CD14-positive monocyte (primary cell): ENCODE results near the gene MAP2K1. TPM values are rescaled to one million over a fixed set of nuclear protein-coding genes. Genes with fewer than 3 reads are reported as not detected.

ENCODE experiments used
- DNase-seq, 3 donors: peaks; one replicate each; pipeline ENCODE4 v3.0.0-alpha.2; 2011 to 2022
- H2AFZ ChIP-seq: 2 replicates; pipeline ENCODE4 v1.6.0; 2012; ENCODE audit warnings: mild to moderate bottlenecking, low read depth, low read length, inconsistent platforms; ENCODE audit not compliant: insufficient read depth, poor library complexity, severe bottlenecking
- H3K27ac ChIP-seq, 2 donors: 1 replicate in 1 of 2; 2 replicates in 1 of 2; pipeline ENCODE4 v1.5.1; 2012 to 2013; ENCODE audit warnings: low read length in 2 of 2, control low read depth in 1 of 2, inconsistent platforms in 1 of 2, low read depth in 1 of 2, mild to moderate bottlenecking in 1 of 2
- H3K27me3 ChIP-seq, 2 donors: one replicate each; pipeline versions ENCODE4 v1.6.0 to v1.6.1; 2011 to 2013; ENCODE audit warnings: low read length in 2 of 2; ENCODE audit not compliant: control insufficient read depth in 2 of 2, insufficient read depth in 2 of 2
- H3K36me3 ChIP-seq, 2 donors: replicated peaks in 1 of 2; 1 replicate in 1 of 2; 2 replicates in 1 of 2; pipeline versions ENCODE4 v1.5.1 to v1.6.1; 2012 to 2013; ENCODE audit warnings: low read length in 2 of 2, control low read depth in 1 of 2, inconsistent platforms in 1 of 2, mild to moderate bottlenecking in 1 of 2; ENCODE audit not compliant: insufficient read depth in 2 of 2, control insufficient read depth in 1 of 2
- H3K4me1 ChIP-seq, 2 donors: 1 replicate in 1 of 2; 2 replicates in 1 of 2; pipeline versions ENCODE4 v1.5.1 to v1.6.1; 2012 to 2013; ENCODE audit warnings: low read length in 2 of 2, control low read depth in 1 of 2, inconsistent platforms in 1 of 2, mild to moderate bottlenecking in 1 of 2, moderate library complexity in 1 of 2; ENCODE audit not compliant: insufficient read depth in 2 of 2, control insufficient read depth in 1 of 2
- H3K4me2 ChIP-seq: replicated peaks from 2 replicates; pipeline ENCODE3; 2012; ENCODE audit warnings: low read length, moderate library complexity, mild to moderate bottlenecking; ENCODE audit not compliant: poor library complexity, severe bottlenecking; ENCODE audit errors: extremely low read depth
- H3K4me3 ChIP-seq, 3 experiments: fragments of 200-600 bp in 1 of 3; sonication (generic) in 1 of 3; replicated peaks in 1 of 3; 1 replicate in 2 of 3; 2 replicates in 1 of 3; pipeline ENCODE4 v1.5.1; 2011 to 2013; ENCODE audit warnings: low read length in 3 of 3, mild to moderate bottlenecking in 3 of 3, control low read depth in 2 of 3, low read depth in 2 of 3, inconsistent platforms in 1 of 3, moderate library complexity in 1 of 3
- H3K79me2 ChIP-seq: 2 replicates; pipeline ENCODE4 v1.6.0; 2012; ENCODE audit warnings: mild to moderate bottlenecking, control low read depth, inconsistent platforms, low read length, moderate library complexity; ENCODE audit not compliant: insufficient read depth
- H3K9ac ChIP-seq: 2 replicates; pipeline ENCODE4 v1.6.0; 2017; ENCODE audit warnings: low read length, mild to moderate bottlenecking; ENCODE audit not compliant: insufficient read depth, poor library complexity, severe bottlenecking
- H3K9me3 ChIP-seq, 2 donors: replicated peaks in 1 of 2; 1 replicate in 1 of 2; 2 replicates in 1 of 2; pipeline versions ENCODE4 v1.5.1 to v1.6.1; 2012 to 2013; ENCODE audit warnings: low read length in 2 of 2, control low read depth in 1 of 2; ENCODE audit not compliant: control insufficient read depth in 1 of 2, insufficient read depth in 1 of 2
- H4K20me1 ChIP-seq: 2 replicates; pipeline ENCODE4 v1.6.0; 2012; ENCODE audit warnings: mild to moderate bottlenecking, low read length, control low read depth, moderate library complexity; ENCODE audit not compliant: insufficient read depth
- H3K27ac Mint-ChIP-seq, 7 donors: one replicate each; pipeline ENCODE4 v1.8.0; 2020; ENCODE audit warnings: mild to moderate bottlenecking in 7 of 7, mixed read lengths in 7 of 7, moderate library complexity in 6 of 7, inconsistent platforms in 2 of 7
- H3K27me3 Mint-ChIP-seq, 3 donors: one replicate each; pipeline ENCODE4 v1.8.0; 2021 to 2022; ENCODE audit warnings: low read depth in 3 of 3, mild to moderate bottlenecking in 3 of 3, mixed read lengths in 3 of 3, moderate library complexity in 3 of 3, inconsistent platforms in 1 of 3
- H3K36me3 Mint-ChIP-seq, 2 donors: one replicate each; pipeline ENCODE4 v1.8.0; 2020; ENCODE audit warnings: mixed read lengths in 2 of 2, inconsistent platforms in 1 of 2, mild to moderate bottlenecking in 1 of 2
- H3K4me1 Mint-ChIP-seq: one replicate; pipeline ENCODE4 v1.8.0; 2020; ENCODE audit warnings: mild to moderate bottlenecking, mixed read lengths
- H3K4me3 Mint-ChIP-seq, 2 donors: one replicate each; pipeline ENCODE4 v1.8.0; 2020; ENCODE audit warnings: mild to moderate bottlenecking in 2 of 2, mixed read lengths in 2 of 2, moderate library complexity in 1 of 2
- H3K9me3 Mint-ChIP-seq, 7 donors: one replicate each; pipeline ENCODE4 v1.8.0; 2020 to 2022; ENCODE audit warnings: mixed read lengths in 7 of 7, mild to moderate bottlenecking in 6 of 7, moderate library complexity in 6 of 7, inconsistent platforms in 2 of 7
- WGBS: methylation state at CpG from one replicate; pipeline ENCODE4 v1.1.5; 2013; ENCODE audit warnings: missing lambda C conversion rate; ENCODE audit not compliant: insufficient coverage; 5-methylcytosine and 5-hydroxymethylcytosine counted together
- intact Hi-C, 2 donors: fragments of 100-400 bp; cut with micrococcal nuclease; formaldehyde crosslinking; loops; one replicate each; pipeline versions ENCODE4 v1.15.0 to v1.15.1; 2023
- polyA plus RNA-seq, 3 donors: library from polyadenylated mRNA; depleted of rRNA in 1 of 3; unstranded in 2 of 3; stranded (reverse) in 1 of 3; fragments of 300-500 nt in 2 of 3; fragments of >200 nt in 1 of 3; fragmentation: Illumina TruSeq in 2 of 3; gene quantifications; 1 replicate in 2 of 3; 2 replicates in 1 of 3; pipeline ENCODE4 v1.2.3, GENCODE V29; 2012 to 2021
- small RNA-seq: library from RNA; depleted of rRNA; stranded (forward); fragments of <200 nt; gene quantifications from one replicate; pipeline ENCODE3, GENCODE V24; 2012; ENCODE audit warnings: low read depth; ENCODE audit not compliant: insufficient read length
- TF ChIP-seq, protein P1 (sequence below): fragments of 200-600 bp; IDR thresholded peaks from one replicate; pipeline ENCODE4 v1.8.0; 2022; ENCODE audit warnings: antibody characterized with exemption, mild to moderate bottlenecking

Gene MAP2K1
- polyA plus RNA-seq, 3 donors = 41.3 to 71.1 (median 64.5) TPM

DNA sequence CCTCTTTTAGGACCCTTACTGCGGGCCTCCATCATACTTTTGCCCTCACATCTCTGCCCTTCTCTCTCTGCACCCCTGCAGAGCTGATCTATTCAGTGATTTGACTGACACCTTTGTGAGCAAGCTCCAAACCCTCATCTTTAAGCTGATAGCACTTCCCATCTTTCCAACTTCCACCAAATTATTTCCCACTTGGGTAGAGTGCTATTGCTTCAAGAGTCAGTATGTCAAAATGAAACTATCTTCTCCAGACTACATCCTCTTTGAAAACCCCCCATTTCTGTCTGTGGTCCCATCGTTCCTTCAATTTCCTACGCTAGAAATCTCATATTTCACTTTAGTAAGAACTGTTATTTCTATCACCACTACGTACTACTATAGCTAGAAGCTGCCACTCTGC, 138.1 kb downstream of the MAP2K1 start:
- intact Hi-C loops = no loop called here
- H3K4me3 ChIP-seq = no peak overlapping the region
- no peaks in the 10 kb centered on the region for H3K9me3 ChIP-seq
- DNase-seq = peak in 1 of 3 donors; percentile 6
- 40% methylated on average over 1 of the region's 4 CpGs for WGBS
- peaks cover 4% of the 10 kb centered on the region for H3K4me1 Mint-ChIP-seq
- H4K20me1 ChIP-seq = no peaks in the 10 kb centered on the region
- peaks cover 0 to 2% (median 0%) of the 10 kb centered on the region in 3 donors for H3K27me3 Mint-ChIP-seq
- peak overlapping the region in 1 of 2 donors; percentile 13 for H3K27ac ChIP-seq
- H3K36me3 ChIP-seq = peaks cover 34 to 89% of the 10 kb centered on the region in 2 donors
- H3K4me2 ChIP-seq = no peak overlapping the region
- no peak overlapping the region for H3K9ac ChIP-seq
- peak overlapping the region in 2 of 7 donors; percentile 17 to 74 for H3K27ac Mint-ChIP-seq
- H3K79me2 ChIP-seq = no peaks in the 10 kb centered on the region
- no peaks in the 10 kb centered on the region for H3K9me3 Mint-ChIP-seq
- no peaks in the 10 kb centered on the region for H3K27me3 ChIP-seq
- H2AFZ ChIP-seq = no peak overlapping the region
- TF ChIP-seq, protein P1, sequence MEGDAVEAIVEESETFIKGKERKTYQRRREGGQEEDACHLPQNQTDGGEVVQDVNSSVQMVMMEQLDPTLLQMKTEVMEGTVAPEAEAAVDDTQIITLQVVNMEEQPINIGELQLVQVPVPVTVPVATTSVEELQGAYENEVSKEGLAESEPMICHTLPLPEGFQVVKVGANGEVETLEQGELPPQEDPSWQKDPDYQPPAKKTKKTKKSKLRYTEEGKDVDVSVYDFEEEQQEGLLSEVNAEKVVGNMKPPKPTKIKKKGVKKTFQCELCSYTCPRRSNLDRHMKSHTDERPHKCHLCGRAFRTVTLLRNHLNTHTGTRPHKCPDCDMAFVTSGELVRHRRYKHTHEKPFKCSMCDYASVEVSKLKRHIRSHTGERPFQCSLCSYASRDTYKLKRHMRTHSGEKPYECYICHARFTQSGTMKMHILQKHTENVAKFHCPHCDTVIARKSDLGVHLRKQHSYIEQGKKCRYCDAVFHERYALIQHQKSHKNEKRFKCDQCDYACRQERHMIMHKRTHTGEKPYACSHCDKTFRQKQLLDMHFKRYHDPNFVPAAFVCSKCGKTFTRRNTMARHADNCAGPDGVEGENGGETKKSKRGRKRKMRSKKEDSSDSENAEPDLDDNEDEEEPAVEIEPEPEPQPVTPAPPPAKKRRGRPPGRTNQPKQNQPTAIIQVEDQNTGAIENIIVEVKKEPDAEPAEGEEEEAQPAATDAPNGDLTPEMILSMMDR = no peak
- no peaks in the 10 kb centered on the region for H3K4me1 ChIP-seq
- H3K36me3 Mint-ChIP-seq = peaks cover 50 to 73% of the 10 kb centered on the region in 2 donors
- no peak overlapping the region for H3K4me3 Mint-ChIP-seq

DNA sequence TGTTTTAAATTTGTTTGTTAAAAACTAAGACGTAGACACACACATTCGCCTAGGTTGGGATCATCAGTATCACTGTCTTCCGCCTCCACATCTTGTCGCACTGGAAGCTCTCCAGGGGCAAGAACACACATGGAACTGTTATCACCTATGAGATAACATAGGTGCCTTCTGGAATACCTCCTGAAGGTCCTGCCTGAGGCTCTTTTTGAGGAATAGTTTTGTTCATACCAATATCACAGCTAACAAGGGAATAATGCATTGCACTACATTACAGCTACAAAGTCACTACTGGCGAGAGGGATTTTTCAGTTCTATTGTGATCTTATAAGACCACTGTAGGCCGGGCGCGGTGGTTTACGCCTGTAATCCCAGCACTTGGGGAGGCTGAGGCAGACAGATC, 148.3 kb downstream of the MAP2K1 start:
- TF ChIP-seq, protein P1 = no peak
- Mint-ChIP-seq H3K36me3 (peaks cover 39 to 54% of the 10 kb centered on the region in 2 donors), H3K27ac (no peak overlapping the region), H3K27me3 (no peaks in the 10 kb centered on the region), H3K4me1 (peaks cover 9% of the 10 kb centered on the region), H3K9me3 (no peaks in the 10 kb centered on the region), H3K4me3 (no peak overlapping the region)
- Histone ChIP-seq H3K27me3 (no peaks in the 10 kb centered on the region), H3K4me1 (peaks cover 0 to 3% of the 10 kb centered on the region in 2 donors), H3K9me3 (no peaks in the 10 kb centered on the region), H3K4me2 (no peak overlapping the region), H4K20me1 (no peaks in the 10 kb centered on the region), H3K79me2 (no peaks in the 10 kb centered on the region), H3K27ac (no peak overlapping the region), H3K4me3 (no peak overlapping the region), H3K9ac (no peak overlapping the region), H3K36me3 (peaks cover 6 to 52% of the 10 kb centered on the region in 2 donors), H2AFZ (no peak overlapping the region)
- WGBS = 77% methylated on average over 5 of the region's 9 CpGs
- intact Hi-C loops = no loop called here
- no peak for DNase-seq

Small RNA genes lying within 50 kb of the gene (small RNA-seq; reads per million reads assigned to genes)
- gene ATP5MFP6 (not detected), gene MIR4512 (not detected), gene RF00019 (not detected), gene RF01159 (not detected), gene SCARNA14 (86.5 reads per million, percentile 95 among the genes with 10 or more reads in this experiment), gene SNORD16 (not detected), gene SNORD18A (not detected), gene SNORD18B (not detected), gene SNORD18C (not detected)

Other genes starting within 250 kb of the MAP2K1 start
- gene MEGF11, start 133.2 kb upstream of the MAP2K1 start, polyA plus RNA-seq = not detected
- 10 to 100 TPM; 13.2 to 17.0 (median 13.6) TPM for gene DIS3L, start 93.3 kb upstream of the MAP2K1 start, polyA plus RNA-seq
- 1 to 10 TPM; 1.4 to 4.0 (median 3.7) TPM for gene TIPIN, start 30.2 kb upstream of the MAP2K1 start, polyA plus RNA-seq
- 10 to 100 TPM; 15.6 to 32.5 (median 30.2) TPM for gene SNAPC5, start 110.8 kb downstream of the MAP2K1 start, polyA plus RNA-seq
- 1,000 to 10,000 TPM in 1 of 3 donors, 100 to 1,000 TPM in 2; 533 to 1,696 (median 536) TPM for gene RPL4, start 117.9 kb downstream of the MAP2K1 start, polyA plus RNA-seq
- gene ZWILCH, start 118.4 kb downstream of the MAP2K1 start, polyA plus RNA-seq = 1 to 10 TPM; 1.4 to 3.1 (median 2.4) TPM
- not detected for gene LCTL, start 179.1 kb downstream of the MAP2K1 start, polyA plus RNA-seq